Neural cell (in vitro differentiated cells): Measurements from ENCODE around the gene ESYT2. TPM values are rescaled to one million over a fixed set of nuclear protein-coding genes. Genes with fewer than 3 reads are reported as not detected.

Experiments
- H2AFZ ChIP-seq: fragments of 200-600, 300-800 bp; sonication (generic), shearing (Covaris generic); 2 replicates; pipeline ENCODE4 v1.6.0; 2014; ENCODE audit warnings: low read depth, mild to moderate bottlenecking, antibody characterized with exemption, low read length, moderate library complexity
- H3F3A ChIP-seq: fragments of 200-600 bp; shearing (Covaris generic); 2 replicates; pipeline ENCODE4 v1.6.1; 2016; ENCODE audit warnings: mild to moderate bottlenecking, moderate library complexity, mixed read lengths, antibody characterized with exemption, low read length; ENCODE audit not compliant: insufficient read depth, poor library complexity, severe bottlenecking
- H3K27ac ChIP-seq: fragments of 200-600, 300-800 bp; sonication (generic), shearing (Covaris generic); 2 replicates; pipeline ENCODE4 v1.5.1; 2014; ENCODE audit warnings: mild to moderate bottlenecking, low read length, moderate library complexity
- H3K27me3 ChIP-seq: fragments of 300-800, 200-600 bp; sonication (generic), shearing (Covaris generic); 2 replicates; pipeline ENCODE4 v1.6.0; 2014; ENCODE audit warnings: mild to moderate bottlenecking, low read depth, low read length, moderate library complexity; ENCODE audit not compliant: insufficient read depth
- H3K36me3 ChIP-seq: fragments of 300-800, 200-600 bp; sonication (generic), shearing (Covaris generic); 2 replicates; pipeline ENCODE4 v1.5.1; 2014; ENCODE audit warnings: mild to moderate bottlenecking, antibody characterized with exemption, low read length, moderate library complexity; ENCODE audit not compliant: insufficient read depth
- H3K4me2 ChIP-seq: fragments of 300-800, 200-600 bp; sonication (generic), shearing (Covaris generic); 2 replicates; pipeline ENCODE4 v1.6.0; 2014; ENCODE audit warnings: mild to moderate bottlenecking, low read length
- H3K4me3 ChIP-seq: fragments of 300-800, 200-600 bp; sonication (generic), shearing (Covaris generic); 2 replicates; pipeline ENCODE4 v1.5.1; 2014; ENCODE audit warnings: mild to moderate bottlenecking, low read length, moderate library complexity
- H3K79me2 ChIP-seq: fragments of 200-600 bp; shearing (Covaris generic); replicated peaks from 2 replicates; pipeline ENCODE4 v1.6.0; 2014; ENCODE audit warnings: mild to moderate bottlenecking, low read length, moderate library complexity; ENCODE audit not compliant: insufficient read depth
- H3K9ac ChIP-seq: fragments of 300-800, 200-600 bp; sonication (generic), shearing (Covaris generic); 2 replicates; pipeline ENCODE4 v1.6.1; 2016; ENCODE audit warnings: mild to moderate bottlenecking, low read length, mixed read lengths
- H3K9me2 ChIP-seq: fragments of 200-600 bp; shearing (Covaris generic); 2 replicates; pipeline ENCODE4 v1.6.1; 2016; ENCODE audit warnings: mild to moderate bottlenecking, low read length, mixed read lengths; ENCODE audit not compliant: insufficient read depth
- H3K9me3 ChIP-seq: fragments of 200-600, 300-800 bp; sonication (generic), shearing (Covaris generic); 2 replicates; pipeline ENCODE4 v1.6.1; 2016; ENCODE audit warnings: mild to moderate bottlenecking, mixed run types, low read length, moderate library complexity, mixed read lengths
- H4K20me1 ChIP-seq: fragments of 200-600 bp; shearing (Covaris generic); 2 replicates; pipeline ENCODE4 v1.6.1; 2016; ENCODE audit warnings: mild to moderate bottlenecking, mixed run types; ENCODE audit not compliant: insufficient read depth
- EP300 ChIP-seq: fragments of 450-650 bp; conservative IDR thresholded peaks from 2 replicates; pipeline ENCODE4 v1.6.1; 2014; ENCODE audit warnings: antibody characterized with exemption, mild to moderate bottlenecking, moderate library complexity; ENCODE audit not compliant: poor library complexity, severe bottlenecking
- EZH2 ChIP-seq: fragments of 200-600, 300-800 bp; shearing (Covaris generic), sonication (generic); IDR thresholded peaks from 2 replicates; pipeline ENCODE4 v1.6.1; 2014; ENCODE audit warnings: antibody characterized with exemption, low read length, borderline replicate concordance, mild to moderate bottlenecking; ENCODE audit not compliant: insufficient read depth, poor library complexity, severe bottlenecking
- MXI1 ChIP-seq: fragments of 450-650 bp; conservative IDR thresholded peaks from 2 replicates; pipeline ENCODE4 v1.6.1; 2014; ENCODE audit warnings: antibody characterized with exemption, mild to moderate bottlenecking; ENCODE audit not compliant: poor library complexity, severe bottlenecking
- POLR2AphosphoS5 ChIP-seq: IDR thresholded peaks from 2 replicates; pipeline ENCODE4 v1.6.1; 2012
- RAD21 ChIP-seq: fragments of 450-650 bp; conservative IDR thresholded peaks from 2 replicates; pipeline ENCODE4 v1.6.1; 2014; ENCODE audit warnings: antibody characterized with exemption, mild to moderate bottlenecking, moderate library complexity
- SMC3 ChIP-seq: fragments of 450-650 bp; conservative IDR thresholded peaks from 2 replicates; pipeline ENCODE4 v1.6.1; 2014; ENCODE audit warnings: antibody characterized with exemption, mild to moderate bottlenecking, moderate library complexity; ENCODE audit not compliant: poor library complexity
- TAF1 ChIP-seq: IDR thresholded peaks from 2 replicates; pipeline ENCODE4 v1.6.1; 2012; ENCODE audit warnings: low read depth
- polyA plus RNA-seq: library from polyadenylated mRNA; depleted of rRNA; stranded (reverse); fragments of >200 nt; gene quantifications from 2 replicates; pipeline ENCODE4 v1.2.3, GENCODE V29; 2014
- TF ChIP-seq, protein P1 (sequence below): fragments of 450-650 bp; IDR thresholded peaks from 2 replicates; pipeline ENCODE4 v1.5.1; 2014; ENCODE audit warnings: antibody characterized with exemption, mild to moderate bottlenecking, moderate library complexity; ENCODE audit not compliant: poor library complexity, severe bottlenecking
- TF ChIP-seq, protein P2 (sequence below): IDR thresholded peaks from 2 replicates; pipeline ENCODE4 v1.6.1; 2012; ENCODE audit warnings: borderline replicate concordance

Gene ESYT2
- polyA plus RNA-seq, 1 donor from 2014 or later, result 23.8 TPM

DNA sequence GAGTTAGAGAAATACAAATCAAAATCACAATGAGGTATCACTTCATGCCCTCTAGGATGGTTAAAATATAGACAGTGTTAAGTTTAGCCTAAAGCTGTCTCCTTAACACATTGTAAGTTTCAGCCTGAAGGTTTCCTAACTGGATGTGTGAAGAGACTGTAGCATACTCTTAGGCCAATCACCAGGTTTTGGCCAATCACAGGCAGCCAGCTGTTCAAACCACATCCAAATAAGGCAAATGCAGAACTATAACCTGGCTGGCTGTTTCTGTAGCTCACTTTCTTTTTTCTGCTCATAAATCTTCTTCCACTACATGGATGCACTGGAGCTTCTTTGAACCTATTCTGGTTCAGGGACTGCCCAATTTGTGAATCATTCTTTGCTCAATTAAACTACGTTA is 19.7 kb downstream of the ESYT2 start:
- TF ChIP-seq EP300, result no peak
- TF ChIP-seq EZH2, result no peak
- TF ChIP-seq, protein P1, sequence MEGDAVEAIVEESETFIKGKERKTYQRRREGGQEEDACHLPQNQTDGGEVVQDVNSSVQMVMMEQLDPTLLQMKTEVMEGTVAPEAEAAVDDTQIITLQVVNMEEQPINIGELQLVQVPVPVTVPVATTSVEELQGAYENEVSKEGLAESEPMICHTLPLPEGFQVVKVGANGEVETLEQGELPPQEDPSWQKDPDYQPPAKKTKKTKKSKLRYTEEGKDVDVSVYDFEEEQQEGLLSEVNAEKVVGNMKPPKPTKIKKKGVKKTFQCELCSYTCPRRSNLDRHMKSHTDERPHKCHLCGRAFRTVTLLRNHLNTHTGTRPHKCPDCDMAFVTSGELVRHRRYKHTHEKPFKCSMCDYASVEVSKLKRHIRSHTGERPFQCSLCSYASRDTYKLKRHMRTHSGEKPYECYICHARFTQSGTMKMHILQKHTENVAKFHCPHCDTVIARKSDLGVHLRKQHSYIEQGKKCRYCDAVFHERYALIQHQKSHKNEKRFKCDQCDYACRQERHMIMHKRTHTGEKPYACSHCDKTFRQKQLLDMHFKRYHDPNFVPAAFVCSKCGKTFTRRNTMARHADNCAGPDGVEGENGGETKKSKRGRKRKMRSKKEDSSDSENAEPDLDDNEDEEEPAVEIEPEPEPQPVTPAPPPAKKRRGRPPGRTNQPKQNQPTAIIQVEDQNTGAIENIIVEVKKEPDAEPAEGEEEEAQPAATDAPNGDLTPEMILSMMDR, result no peak
- TF ChIP-seq, protein P2, sequence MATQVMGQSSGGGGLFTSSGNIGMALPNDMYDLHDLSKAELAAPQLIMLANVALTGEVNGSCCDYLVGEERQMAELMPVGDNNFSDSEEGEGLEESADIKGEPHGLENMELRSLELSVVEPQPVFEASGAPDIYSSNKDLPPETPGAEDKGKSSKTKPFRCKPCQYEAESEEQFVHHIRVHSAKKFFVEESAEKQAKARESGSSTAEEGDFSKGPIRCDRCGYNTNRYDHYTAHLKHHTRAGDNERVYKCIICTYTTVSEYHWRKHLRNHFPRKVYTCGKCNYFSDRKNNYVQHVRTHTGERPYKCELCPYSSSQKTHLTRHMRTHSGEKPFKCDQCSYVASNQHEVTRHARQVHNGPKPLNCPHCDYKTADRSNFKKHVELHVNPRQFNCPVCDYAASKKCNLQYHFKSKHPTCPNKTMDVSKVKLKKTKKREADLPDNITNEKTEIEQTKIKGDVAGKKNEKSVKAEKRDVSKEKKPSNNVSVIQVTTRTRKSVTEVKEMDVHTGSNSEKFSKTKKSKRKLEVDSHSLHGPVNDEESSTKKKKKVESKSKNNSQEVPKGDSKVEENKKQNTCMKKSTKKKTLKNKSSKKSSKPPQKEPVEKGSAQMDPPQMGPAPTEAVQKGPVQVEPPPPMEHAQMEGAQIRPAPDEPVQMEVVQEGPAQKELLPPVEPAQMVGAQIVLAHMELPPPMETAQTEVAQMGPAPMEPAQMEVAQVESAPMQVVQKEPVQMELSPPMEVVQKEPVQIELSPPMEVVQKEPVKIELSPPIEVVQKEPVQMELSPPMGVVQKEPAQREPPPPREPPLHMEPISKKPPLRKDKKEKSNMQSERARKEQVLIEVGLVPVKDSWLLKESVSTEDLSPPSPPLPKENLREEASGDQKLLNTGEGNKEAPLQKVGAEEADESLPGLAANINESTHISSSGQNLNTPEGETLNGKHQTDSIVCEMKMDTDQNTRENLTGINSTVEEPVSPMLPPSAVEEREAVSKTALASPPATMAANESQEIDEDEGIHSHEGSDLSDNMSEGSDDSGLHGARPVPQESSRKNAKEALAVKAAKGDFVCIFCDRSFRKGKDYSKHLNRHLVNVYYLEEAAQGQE, result no peak
- TF ChIP-seq RAD21, result no peak
- TF ChIP-seq MXI1, result no peak
- H3K27me3 ChIP-seq, result no peaks in the 10 kb centered on the region
- H3F3A ChIP-seq, result no peaks in the 10 kb centered on the region
- H3K79me2 ChIP-seq, result peaks cover 4% of the 10 kb centered on the region
- H3K36me3 ChIP-seq, result no peaks in the 10 kb centered on the region
- H3K9me3 ChIP-seq, result no peaks in the 10 kb centered on the region
- no peak overlapping the region for H3K27ac ChIP-seq
- H3K9me2 ChIP-seq, result no peaks in the 10 kb centered on the region
- H3K4me2 ChIP-seq, result no peak overlapping the region
- no peak overlapping the region for H2AFZ ChIP-seq
- no peak overlapping the region for H3K9ac ChIP-seq
- H3K4me3 ChIP-seq, result no peak overlapping the region
- H4K20me1 ChIP-seq, result no peaks in the 10 kb centered on the region

DNA sequence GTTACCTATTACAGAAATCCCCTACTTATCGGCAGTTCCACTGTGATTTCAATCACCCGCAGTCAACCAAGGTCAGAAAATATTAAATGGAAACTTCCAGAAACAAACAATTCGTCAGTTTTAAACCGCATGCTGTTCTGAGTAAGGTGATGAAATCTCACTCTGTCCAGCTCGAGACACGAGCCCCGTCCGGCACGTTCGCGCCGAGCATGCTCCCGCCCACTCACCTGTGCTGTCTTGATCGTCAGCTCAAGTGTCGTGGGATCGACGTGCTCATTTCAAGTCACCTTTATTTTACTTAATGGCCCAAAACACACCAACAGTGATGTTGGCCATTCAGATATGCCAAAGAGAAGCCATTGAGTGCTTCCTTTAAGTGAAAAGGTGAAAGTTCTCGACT is 21.2 kb downstream of the ESYT2 start:
- H3K36me3 ChIP-seq, result no peaks in the 10 kb centered on the region
- H3F3A ChIP-seq, result no peaks in the 10 kb centered on the region
- no peak overlapping the region for H3K4me3 ChIP-seq
- no peak overlapping the region for H3K9ac ChIP-seq
- TF ChIP-seq SMC3, result no peak
- H3K27me3 ChIP-seq, result no peaks in the 10 kb centered on the region
- peaks cover 4% of the 10 kb centered on the region for H3K79me2 ChIP-seq
- H3K9me2 ChIP-seq, result no peaks in the 10 kb centered on the region
- H2AFZ ChIP-seq, result no peak overlapping the region
- no peaks in the 10 kb centered on the region for H4K20me1 ChIP-seq
- H3K27ac ChIP-seq, result no peak overlapping the region
- no peak overlapping the region for H3K4me2 ChIP-seq
- no peaks in the 10 kb centered on the region for H3K9me3 ChIP-seq

DNA sequence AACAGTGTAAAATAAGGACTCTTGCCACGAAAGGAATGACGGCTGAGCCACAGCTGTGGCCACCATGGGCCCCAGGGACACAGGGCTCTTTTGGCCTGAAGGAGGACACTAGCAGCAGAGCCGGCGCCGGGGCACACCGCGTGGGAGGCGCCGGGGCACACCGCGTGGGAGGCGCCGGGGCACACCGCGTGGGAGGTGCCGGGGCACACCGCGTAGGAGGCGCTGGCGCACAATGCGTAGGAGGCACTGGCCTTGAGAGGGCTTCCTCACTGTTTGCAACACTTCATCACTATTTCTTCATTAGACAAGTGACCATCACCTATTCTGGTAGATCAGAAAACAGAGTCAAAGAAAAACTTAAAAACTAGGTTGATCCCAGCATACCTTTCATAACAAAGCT is 23.4 kb downstream of the ESYT2 start:
- TF ChIP-seq, protein P1, result no peak
- TF ChIP-seq RAD21 (no peak), POLR2AphosphoS5 (no peak), TAF1 (no peak), MXI1 (no peak), EP300 (no peak), EZH2 (no peak), SMC3 (no peak)
- TF ChIP-seq, protein P2, result no peak
- H2AFZ ChIP-seq, result no peak overlapping the region
- no peaks in the 10 kb centered on the region for H3F3A ChIP-seq
- H3K9me2 ChIP-seq, result no peaks in the 10 kb centered on the region
- no peak overlapping the region for H3K4me2 ChIP-seq
- H3K79me2 ChIP-seq, result peaks cover 8% of the 10 kb centered on the region
- no peak overlapping the region for H3K4me3 ChIP-seq
- no peaks in the 10 kb centered on the region for H3K27me3 ChIP-seq
- H4K20me1 ChIP-seq, result no peaks in the 10 kb centered on the region
- no peak overlapping the region for H3K9ac ChIP-seq
- no peak overlapping the region for H3K27ac ChIP-seq
- H3K9me3 ChIP-seq, result no peaks in the 10 kb centered on the region
- no peaks in the 10 kb centered on the region for H3K36me3 ChIP-seq
